Measurements from ENCODE around the gene PGLYRP1. TPM values are rescaled to one million over a fixed set of nuclear protein-coding genes. Genes with fewer than 3 reads are reported as not detected.

The PGLYRP1 gene
- total RNA-seq, 4 donors from 2014 or later: 0.65 TPM; not detected in 3

DNA sequence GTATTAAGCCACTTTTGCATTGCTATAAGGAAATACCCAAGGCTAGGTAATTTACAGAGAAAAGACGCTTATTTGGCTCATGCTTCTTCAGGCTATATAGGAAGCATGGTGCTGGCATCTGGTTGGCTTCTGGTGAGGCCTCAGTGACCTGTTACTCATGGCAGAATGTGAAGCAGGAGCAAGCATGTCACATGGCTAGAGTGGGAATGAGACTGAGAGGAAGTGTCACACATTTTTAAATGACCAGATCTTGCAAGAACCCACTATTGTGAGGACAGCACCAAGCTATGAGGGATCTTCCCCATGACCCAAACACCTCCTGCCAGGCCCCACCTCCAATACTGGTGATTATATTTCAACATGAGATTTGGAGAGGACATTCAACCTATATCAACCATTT, 43.6 kb upstream of the PGLYRP1 start:
- no peak for DNase-seq (ENCODE audit: extremely low spot score)
- intact Hi-C loops (cut with DNase I): no loop called here
- no peak overlapping the region for H3K27ac ChIP-seq (replicated peaks in 1 of 4)
- peaks cover 0 to 70% (median 2%) of the 10 kb centered on the region in 4 donors for H3K27me3 ChIP-seq
- 88% methylated on average over 1 of the region's 1 CpG for WGBS
- no peaks in the 10 kb centered on the region for H3K4me1 ChIP-seq
- no peaks in the 10 kb centered on the region for H3K36me3 ChIP-seq
- no peak overlapping the region for H3K4me3 ChIP-seq
- TF ChIP-seq, protein P1, sequence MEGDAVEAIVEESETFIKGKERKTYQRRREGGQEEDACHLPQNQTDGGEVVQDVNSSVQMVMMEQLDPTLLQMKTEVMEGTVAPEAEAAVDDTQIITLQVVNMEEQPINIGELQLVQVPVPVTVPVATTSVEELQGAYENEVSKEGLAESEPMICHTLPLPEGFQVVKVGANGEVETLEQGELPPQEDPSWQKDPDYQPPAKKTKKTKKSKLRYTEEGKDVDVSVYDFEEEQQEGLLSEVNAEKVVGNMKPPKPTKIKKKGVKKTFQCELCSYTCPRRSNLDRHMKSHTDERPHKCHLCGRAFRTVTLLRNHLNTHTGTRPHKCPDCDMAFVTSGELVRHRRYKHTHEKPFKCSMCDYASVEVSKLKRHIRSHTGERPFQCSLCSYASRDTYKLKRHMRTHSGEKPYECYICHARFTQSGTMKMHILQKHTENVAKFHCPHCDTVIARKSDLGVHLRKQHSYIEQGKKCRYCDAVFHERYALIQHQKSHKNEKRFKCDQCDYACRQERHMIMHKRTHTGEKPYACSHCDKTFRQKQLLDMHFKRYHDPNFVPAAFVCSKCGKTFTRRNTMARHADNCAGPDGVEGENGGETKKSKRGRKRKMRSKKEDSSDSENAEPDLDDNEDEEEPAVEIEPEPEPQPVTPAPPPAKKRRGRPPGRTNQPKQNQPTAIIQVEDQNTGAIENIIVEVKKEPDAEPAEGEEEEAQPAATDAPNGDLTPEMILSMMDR (IDR thresholded peaks at IDR 0.05): no peak
- TF ChIP-seq POLR2A (IDR thresholded peaks at IDR 0.05; ENCODE audit: low read depth): no peak
- no peaks in the 10 kb centered on the region for H3K9me3 ChIP-seq

DNA sequence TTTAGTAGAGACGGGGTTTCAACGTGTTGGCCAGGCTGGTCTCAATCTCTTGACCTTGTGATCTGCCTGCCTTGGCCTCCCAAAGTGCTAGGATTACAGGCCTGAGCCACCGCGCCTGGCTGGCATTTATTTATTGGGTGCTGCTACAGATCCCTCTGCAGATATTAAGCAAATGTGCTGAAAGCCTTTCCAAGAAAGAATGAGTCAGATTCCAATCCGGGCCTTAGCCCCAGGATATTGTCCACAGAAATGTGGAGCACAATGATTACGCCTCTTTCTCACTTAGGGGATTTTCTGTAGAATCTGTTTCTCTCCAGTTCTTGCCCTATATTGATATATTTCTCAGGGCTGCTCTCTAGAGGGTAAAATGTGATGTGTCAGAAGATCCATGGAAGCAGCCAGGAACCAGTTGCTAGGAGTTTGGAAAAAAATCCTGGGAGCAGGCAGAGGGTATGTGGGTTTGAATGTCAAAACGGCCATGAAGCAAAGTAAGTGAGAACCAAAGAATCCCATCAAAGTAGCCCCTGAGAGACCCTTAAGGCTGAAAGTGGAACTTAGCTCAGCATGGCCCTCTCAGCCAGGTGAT, 42.7 kb upstream of the PGLYRP1 start:
- intact Hi-C loops (cut with DNase I): no loop called here
- H3K4me3 ChIP-seq: no peak overlapping the region
- H3K27ac ChIP-seq (replicated peaks in 1 of 4): no peak overlapping the region
- H3K9me3 ChIP-seq: no peaks in the 10 kb centered on the region
- WGBS: 77% methylated on average over 7 of the region's 7 CpGs
- H3K4me1 ChIP-seq: no peaks in the 10 kb centered on the region
- no peak for DNase-seq (ENCODE audit: extremely low spot score)
- TF ChIP-seq POLR2AphosphoS5 (IDR thresholded peaks at IDR 0.05) (no peak), EP300 (IDR thresholded peaks at IDR 0.05) (no peak), POLR2A (IDR thresholded peaks at IDR 0.05; ENCODE audit: low read depth) (no peak)
- TF ChIP-seq, protein P1 (IDR thresholded peaks at IDR 0.05): no peak
- H3K36me3 ChIP-seq: no peaks in the 10 kb centered on the region
- H3K27me3 ChIP-seq: peaks cover 0 to 61% (median 0%) of the 10 kb centered on the region in 4 donors

DNA sequence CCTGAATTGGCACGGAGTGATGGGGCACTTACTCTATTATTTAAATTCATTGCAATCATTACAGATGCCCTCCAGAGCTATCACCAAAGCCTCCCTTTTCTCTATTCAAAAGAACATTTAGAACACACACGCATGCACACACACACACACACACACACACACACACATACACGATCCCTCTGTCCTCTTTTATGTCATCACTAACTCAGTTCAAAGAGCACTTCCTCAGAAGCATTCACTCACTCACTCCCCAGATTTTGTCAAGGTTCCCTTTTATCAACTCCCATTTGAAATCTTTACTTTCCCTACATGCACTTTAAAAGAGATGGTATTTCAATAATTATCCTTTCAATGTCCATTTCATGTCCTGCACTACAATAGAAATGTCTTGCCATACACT, 40.3 kb upstream of the PGLYRP1 start:
- Histone ChIP-seq H3K27ac (replicated peaks in 1 of 4) (no peak overlapping the region), H3K4me1 (no peaks in the 10 kb centered on the region), H3K36me3 (no peaks in the 10 kb centered on the region), H3K9me3 (peaks cover 0 to 6% (median 0%) of the 10 kb centered on the region in 4 donors), H3K4me3 (no peak overlapping the region), H3K27me3 (peaks cover 0 to 61% (median under 1%) of the 10 kb centered on the region in 4 donors)
- intact Hi-C loops (cut with DNase I): no loop called here
- no peak for DNase-seq (ENCODE audit: extremely low spot score)
- no peak for TF ChIP-seq EP300 (IDR thresholded peaks at IDR 0.05)
- TF ChIP-seq, protein P1 (IDR thresholded peaks at IDR 0.05): no peak
- TF ChIP-seq POLR2AphosphoS5 (IDR thresholded peaks at IDR 0.05): no peak
- TF ChIP-seq POLR2A (IDR thresholded peaks at IDR 0.05; ENCODE audit: low read depth): no peak
- 71% methylated on average over 3 of the region's 3 CpGs for WGBS

DNA sequence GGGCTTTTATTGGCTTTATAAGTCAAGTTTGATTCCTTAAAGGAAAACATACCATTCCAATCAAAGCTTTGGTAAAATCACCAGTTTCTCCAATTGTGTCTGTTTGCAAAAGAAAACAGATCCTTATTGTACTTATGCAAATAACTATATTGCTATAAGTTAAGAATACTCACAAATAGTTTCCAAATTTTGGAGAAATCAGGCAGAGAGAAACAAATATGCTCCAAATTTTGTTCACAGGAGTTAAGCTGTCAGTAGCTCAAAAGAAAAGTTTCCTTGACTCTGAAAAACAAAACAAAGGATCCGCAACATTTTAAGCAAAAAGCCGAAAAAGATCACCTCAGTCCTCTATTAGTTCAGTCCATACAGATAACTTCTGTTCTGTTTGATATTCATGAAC, 37.2 kb upstream of the PGLYRP1 start:
- Histone ChIP-seq H3K4me1 (no peaks in the 10 kb centered on the region), H3K27me3 (peaks cover 0 to 61% (median 5%) of the 10 kb centered on the region in 4 donors), H3K36me3 (no peaks in the 10 kb centered on the region), H3K9me3 (peaks cover 0 to 6% (median 0%) of the 10 kb centered on the region in 4 donors), H3K27ac (replicated peaks in 1 of 4) (no peak overlapping the region), H3K4me3 (no peak overlapping the region)
- intact Hi-C loops (cut with DNase I): no loop called here
- no peak for DNase-seq (ENCODE audit: extremely low spot score)
- TF ChIP-seq POLR2AphosphoS5 (IDR thresholded peaks at IDR 0.05) (no peak), EP300 (IDR thresholded peaks at IDR 0.05) (no peak), POLR2A (IDR thresholded peaks at IDR 0.05; ENCODE audit: low read depth) (no peak)
- TF ChIP-seq, protein P1 (IDR thresholded peaks at IDR 0.05): no peak
- 85% methylated on average over 2 of the region's 2 CpGs for WGBS

DNA sequence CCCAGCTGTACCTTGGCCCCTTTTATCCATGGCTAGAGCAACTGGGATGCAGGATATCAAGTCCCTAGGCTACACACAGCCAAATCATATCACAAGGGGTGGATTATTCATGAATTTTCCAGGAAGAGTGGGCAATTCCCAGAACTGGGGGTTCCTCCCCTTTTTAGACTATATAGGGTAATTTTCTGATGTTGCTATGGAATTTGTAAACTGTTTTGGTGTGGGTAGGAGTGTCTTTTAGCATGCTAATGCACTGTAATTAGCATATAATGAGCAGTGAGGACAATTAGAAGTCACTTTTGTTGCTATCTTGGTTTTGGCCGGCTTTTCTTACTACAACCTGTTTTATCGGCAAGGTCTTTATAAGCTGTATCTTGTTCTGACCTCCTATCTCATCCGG, 35.9 kb upstream of the PGLYRP1 start:
- Histone ChIP-seq H3K27me3 (peaks cover 0 to 50% (median 5%) of the 10 kb centered on the region in 4 donors), H3K27ac (replicated peaks in 1 of 4) (no peak overlapping the region), H3K9me3 (peaks cover 0 to 6% (median 0%) of the 10 kb centered on the region in 4 donors), H3K4me1 (no peaks in the 10 kb centered on the region), H3K36me3 (no peaks in the 10 kb centered on the region), H3K4me3 (no peak overlapping the region)
- no peak for TF ChIP-seq POLR2A (IDR thresholded peaks at IDR 0.05; ENCODE audit: low read depth)
- TF ChIP-seq POLR2AphosphoS5 (IDR thresholded peaks at IDR 0.05): no peak
- TF ChIP-seq, protein P1 (IDR thresholded peaks at IDR 0.05): no peak
- no peak for TF ChIP-seq EP300 (IDR thresholded peaks at IDR 0.05)
- WGBS: 92% methylated on average over 3 of the region's 3 CpGs
- no peak for DNase-seq (ENCODE audit: extremely low spot score)
- intact Hi-C loops (cut with DNase I): no loop called here

Data from esophagus muscularis mucosa (tissue), 4 donors.